IPS-18c (cell line): ENCODE measurements around the gene ACVR1.
"Not testable (repeated sequence)": the region's sequence is repeated elsewhere in the genome, so short reads cannot be mapped to it uniquely, and the experiment has no call there.

Experiments
- H3K4me3 ChIP-seq: 2 replicates; pipeline ENCODE4 v1.7.0; 2013; ENCODE audit warnings: low read depth, mild to moderate bottlenecking, low read length, moderate library complexity; ENCODE audit not compliant: insufficient read depth
- H3K9me3 ChIP-seq: one replicate; pipeline ENCODE4 v1.6.1; 2013; ENCODE audit warnings: mild to moderate bottlenecking, low read length, moderate library complexity; ENCODE audit not compliant: control insufficient read depth, insufficient read depth

ACVR1 gene

DNA sequence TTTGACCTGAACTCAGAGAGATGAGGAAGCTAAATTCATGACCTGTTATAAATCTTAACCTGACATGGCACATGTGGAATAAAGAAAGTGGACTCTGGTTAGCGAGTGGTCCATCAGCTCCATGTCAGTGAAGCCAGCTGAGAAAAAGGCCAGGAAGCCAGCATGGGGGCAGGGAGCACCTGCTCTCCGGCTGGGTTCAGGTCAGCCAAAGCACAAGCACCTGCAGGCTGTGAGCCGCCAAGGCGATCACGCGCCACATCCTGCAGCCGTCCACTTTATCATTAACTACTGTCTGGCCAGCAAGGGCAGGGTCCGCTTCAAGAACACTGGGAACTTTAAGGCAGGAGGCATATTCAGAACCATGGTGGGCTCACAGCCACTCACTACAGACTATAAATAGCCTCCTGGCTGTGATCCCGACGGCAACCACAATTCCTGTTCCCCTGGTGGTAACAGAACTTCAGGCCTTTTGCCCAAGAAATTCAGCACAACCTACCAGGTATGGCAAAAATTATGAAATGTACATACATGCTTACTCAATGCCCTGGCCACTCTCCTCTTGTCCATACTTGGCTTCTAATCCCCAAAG, 35.5 kb downstream of the ACVR1 start:
- Histone ChIP-seq H3K9me3 (no peaks in the 10 kb centered on the region), H3K4me3 (no peak overlapping the region)

DNA sequence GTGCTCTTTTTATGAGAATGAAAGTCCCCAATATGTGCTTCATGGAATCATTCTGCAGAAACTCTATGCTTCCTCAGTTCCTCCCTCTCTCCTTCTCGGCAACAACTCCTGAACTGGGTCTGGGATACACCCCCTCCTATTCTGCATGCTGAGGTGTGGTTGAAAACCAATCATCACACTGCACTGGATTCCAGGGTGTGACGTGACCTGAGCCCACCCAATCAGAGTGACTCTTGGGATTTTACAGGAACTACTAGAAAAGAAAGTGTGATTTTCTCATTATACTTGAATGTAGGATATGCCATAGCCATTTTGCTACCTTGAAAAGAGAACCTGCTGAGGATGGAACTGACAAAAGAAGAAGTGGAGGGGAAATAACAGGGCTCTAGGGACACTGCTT, 36.3 kb downstream of the ACVR1 start:
- Histone ChIP-seq H3K9me3 (no peaks in the 10 kb centered on the region), H3K4me3 (no peak overlapping the region)

DNA sequence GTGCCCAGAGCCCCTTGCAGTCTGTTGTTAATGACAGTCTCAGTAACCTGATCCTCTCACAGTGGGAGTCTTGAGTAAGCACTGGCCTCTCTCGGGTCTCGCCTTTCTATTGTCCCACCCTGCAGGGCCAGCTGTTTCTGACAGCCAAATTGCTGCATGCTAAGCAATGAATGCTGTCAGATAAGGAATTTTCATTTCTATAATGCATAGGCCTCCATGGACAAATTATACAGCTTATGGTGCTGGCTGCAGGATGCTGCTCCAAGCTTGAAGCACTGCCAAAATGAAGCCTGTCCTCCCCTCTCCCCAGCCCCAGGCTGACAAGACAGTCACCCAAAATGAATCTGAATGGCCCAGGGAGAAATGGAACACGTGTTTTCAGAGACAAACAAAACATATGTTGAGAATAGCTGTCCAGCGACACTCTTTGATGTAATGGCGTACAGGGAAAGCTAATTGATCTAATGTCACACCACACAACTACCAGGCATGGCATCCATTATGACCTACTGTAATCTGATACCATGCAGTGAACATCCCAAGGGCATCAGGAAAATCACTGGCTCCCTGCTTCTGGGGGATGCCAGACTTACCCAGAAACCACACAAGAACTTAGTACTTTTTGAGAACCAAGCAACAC, 36.8 kb downstream of the ACVR1 start:
- Histone ChIP-seq H3K9me3 (no peaks in the 10 kb centered on the region), H3K4me3 (no peak overlapping the region)

DNA sequence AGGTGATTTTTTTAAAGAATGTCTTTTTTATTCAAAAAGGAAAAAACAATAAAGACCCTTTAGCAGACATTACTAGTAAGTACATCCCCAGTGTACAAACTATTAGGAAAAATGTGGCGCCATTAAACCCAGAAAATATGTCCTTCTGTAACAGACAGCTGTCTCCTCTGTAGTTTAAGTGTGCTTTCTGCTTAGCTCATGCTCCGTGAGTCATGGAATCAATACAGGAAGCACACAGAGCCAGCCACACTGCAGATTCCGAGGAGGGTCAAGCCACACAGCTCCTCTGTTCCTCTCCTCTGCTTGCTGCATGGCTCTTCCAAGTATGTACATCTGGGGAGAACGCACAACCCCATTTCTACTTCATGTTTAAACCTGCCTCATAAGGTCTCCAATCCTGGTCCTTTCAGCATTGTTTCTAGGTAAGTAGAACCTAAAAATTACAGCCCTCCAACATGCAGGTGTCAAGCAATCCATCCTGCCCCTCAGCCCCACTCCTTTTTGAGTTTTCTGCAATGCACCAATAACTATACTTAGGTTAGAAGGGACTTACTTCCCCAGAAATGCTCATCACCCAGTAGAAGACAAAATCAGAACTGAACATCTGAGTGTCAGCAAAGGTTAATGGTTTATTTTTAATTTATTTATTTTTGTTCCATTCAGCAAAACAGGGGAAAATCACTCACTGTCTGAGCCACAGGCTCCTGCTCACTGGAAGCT, 37.5 kb downstream of the ACVR1 start:
- Histone ChIP-seq H3K4me3 (no peak overlapping the region), H3K9me3 (no peaks in the 10 kb centered on the region)

DNA sequence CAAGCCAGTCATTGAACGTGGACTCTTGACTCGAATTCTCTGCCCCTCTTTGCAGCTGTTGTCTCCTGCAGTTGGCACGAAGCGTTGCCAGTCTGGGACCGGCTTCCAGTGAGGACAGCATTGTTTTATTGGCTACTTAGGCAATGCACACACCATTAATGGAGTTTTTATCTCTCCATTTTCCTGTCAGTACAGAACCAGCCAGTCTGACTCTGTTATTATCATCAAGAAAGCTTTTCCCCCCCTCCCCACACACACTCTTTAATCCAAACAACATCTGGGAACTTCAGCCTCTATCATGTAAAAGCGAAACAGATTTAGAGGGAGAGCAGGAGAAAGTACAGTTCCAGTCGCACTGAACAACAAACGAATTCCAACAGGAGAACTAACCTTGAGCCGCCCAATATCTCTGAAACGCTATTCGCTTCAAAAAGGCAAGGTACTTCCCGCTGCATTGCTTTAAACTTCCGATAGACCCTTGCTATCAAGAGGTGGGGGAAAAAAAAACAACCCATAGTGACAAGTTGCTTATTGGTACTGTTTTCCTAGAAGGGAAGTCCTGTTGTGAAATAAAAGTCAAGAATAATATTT, 38.2 kb downstream of the ACVR1 start:
- 0 out of 2 replicates have a peak overlapping the region, but pooled peaks have one; percentile 2 for H3K4me3 ChIP-seq
- no peaks in the 10 kb centered on the region for H3K9me3 ChIP-seq

DNA sequence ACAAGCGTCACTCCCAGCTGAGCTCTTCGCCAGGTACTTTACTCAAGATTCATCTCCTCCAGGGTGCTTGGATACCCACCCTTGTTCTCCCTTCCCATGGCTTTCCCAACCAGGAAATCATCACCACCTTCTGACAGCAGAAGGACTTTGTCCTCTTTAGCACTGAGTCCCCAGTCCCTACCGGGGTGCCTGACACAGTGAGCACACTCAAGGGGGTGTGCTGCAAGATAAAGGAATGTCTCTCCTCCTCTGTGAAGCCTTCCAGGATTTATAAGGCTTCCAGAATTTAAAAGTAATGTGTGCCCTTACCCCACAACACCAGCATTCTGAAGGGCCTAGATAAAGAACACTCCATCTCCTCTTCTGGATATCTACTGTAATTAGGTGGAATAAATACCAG, 39.6 kb downstream of the ACVR1 start:
- H3K4me3 ChIP-seq: no peak overlapping the region

DNA sequence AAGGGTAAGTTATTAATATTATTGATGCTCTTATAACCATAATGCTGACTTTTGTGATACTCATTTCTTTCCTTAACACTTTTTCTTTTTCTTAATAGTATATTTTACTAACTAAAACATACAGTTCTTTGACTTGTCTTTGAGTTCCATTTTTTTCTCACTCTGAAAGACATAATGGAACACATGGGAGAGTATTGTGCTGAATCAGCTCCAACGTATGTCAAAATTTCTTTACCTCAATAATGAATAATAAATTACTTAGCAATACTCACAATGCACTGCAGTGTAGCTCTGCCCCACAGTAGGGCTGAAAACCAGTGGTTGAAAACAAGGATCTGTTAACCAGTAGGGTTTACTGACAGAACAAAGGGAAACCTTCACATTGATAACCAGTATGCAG, 40.7 kb downstream of the ACVR1 start:
- no peak overlapping the region for H3K4me3 ChIP-seq
- H3K9me3 ChIP-seq: no peaks in the 10 kb centered on the region

More for the DNA sequence above, 39.6 kb downstream of the ACVR1 start:
- no peaks in the 10 kb centered on the region for H3K9me3 ChIP-seq

DNA sequence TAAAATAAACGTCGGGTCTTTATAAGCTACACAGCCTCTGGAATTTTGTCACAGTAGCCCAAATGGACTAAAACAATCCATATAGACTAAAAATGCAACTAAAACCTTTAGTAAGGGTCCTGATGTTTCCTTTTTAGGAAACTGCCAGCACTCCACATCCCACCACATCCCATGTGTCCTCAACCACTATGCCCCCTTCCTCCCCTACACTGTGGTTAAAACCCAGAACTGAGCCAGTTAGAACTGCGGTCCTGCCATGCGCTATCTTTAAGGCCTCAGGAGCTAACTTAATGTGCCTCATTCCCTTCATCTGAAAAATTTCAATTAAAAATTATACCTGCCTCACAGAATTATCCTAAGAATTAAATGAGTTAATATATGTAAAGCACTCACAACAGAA, 41.1 kb downstream of the ACVR1 start:
- H3K4me3 ChIP-seq: no peak overlapping the region
- no peaks in the 10 kb centered on the region for H3K9me3 ChIP-seq

DNA sequence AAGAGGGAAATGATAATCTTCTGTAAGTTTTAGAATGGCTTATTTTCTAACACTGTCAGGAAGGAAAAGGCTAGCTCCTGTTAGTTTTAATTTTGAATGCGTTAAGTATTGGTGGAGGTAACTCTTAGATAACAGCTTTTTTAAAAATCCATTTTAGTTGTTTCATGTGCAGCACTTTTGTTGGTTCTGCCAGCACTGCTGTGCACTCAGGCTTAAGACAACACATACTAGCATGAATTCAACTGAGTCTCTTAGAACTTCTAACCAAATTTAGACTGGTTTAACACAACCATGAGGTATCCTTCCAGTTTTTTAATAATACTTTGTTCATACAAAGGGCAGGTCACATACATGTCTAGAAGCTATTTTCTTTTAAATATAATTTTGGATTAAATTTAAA, 42.4 kb downstream of the ACVR1 start:
- Histone ChIP-seq H3K9me3 (no peaks in the 10 kb centered on the region), H3K4me3 (no peak overlapping the region)

DNA sequence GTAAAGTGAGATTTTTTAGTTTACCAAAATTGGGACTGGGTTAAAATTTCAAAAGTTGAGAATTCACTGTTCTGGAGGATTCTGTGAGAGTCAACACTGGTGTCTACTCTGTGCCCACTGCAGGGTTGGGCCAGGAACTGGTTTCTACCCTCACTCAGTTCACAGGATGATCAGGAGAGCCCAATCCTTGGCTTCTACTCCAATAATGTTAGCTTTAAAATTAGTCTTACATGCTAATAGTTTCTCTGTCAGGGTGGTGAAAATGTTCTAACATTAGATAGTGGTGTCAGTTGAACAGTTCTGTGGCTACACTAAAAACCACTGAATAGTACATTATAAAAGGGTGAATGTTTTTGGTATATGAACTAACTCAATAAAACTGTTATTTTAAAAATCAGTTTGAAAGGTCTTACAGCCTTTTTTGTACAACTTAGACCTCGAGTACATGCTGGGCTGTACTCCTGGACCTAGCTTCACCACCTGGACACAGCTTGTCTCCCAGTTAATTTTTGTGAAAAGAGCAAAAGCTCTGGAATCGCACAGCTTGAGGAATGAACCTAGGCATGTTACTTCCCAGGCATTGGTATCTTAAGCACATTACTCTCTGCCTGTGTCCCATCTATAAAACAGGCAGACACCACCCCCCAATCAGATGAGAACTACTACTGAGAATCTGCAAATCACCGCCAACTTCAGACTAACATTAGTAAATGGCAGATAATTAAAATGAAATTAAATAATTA, 44.4 kb downstream of the ACVR1 start:
- Histone ChIP-seq H3K9me3 (no peaks in the 10 kb centered on the region), H3K4me3 (no peak overlapping the region)

DNA sequence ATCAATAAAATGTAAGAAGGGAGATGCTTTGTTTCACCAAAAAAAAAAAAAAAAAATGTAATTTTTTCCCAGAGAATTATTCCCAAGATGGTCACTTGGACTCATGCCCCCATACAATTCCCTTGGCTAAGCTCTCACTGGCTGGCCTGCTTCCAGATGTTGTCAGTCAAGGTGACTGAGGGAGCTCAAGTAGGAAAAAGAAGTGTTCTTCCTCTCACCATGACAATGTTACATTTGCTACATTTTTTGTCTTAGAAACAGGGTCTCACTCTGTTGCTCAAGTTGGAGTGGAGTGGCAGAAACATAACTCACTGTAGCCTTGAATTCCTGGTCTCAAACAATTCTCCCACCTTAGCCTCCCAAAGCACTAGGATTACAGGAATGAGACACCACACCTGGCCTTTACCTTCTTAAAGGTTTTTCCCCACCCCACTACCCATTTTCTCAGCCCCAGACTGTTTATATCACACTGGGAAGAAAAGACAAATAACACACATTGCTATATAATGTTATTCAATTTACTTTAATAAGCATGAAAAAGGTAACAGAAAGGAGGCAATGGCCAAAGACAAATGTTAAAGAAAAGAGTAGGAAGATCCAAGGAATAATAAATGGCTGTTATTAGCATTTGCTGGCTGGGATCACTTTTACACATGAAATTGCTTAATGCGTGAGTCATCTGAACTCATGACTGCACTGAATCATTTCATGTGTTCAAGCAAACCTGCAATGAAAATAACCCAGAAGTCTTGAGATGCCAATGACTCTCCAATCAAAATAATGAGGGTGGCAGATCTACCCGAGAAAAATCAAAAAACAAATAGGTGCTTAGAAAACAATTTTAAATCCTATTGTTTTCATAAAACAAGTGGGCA, 45.2 kb downstream of the ACVR1 start:
- no peak overlapping the region for H3K4me3 ChIP-seq

DNA sequence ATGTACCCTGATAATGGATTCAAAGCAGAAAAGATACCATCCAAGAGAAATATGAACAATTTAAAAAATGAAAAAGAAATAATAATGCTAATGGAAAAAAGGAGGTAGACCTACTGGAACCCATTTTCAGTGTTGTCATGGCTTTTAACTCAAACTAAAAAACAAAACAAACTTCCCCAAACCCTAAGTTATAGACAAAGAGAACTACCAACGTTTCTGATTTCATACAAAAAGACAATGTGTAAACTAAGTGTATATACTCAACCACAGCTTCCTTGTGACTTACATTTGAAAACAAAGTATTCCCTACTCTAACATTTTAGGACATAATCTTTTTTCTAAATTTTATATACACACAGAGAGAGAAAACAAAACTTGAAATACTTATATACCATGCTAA, 45.9 kb downstream of the ACVR1 start:
- Histone ChIP-seq H3K4me3 (no peak overlapping the region), H3K9me3 (no peaks in the 10 kb centered on the region)

More for the DNA sequence above, 45.2 kb downstream of the ACVR1 start:
- H3K9me3 ChIP-seq: no peaks in the 10 kb centered on the region

DNA sequence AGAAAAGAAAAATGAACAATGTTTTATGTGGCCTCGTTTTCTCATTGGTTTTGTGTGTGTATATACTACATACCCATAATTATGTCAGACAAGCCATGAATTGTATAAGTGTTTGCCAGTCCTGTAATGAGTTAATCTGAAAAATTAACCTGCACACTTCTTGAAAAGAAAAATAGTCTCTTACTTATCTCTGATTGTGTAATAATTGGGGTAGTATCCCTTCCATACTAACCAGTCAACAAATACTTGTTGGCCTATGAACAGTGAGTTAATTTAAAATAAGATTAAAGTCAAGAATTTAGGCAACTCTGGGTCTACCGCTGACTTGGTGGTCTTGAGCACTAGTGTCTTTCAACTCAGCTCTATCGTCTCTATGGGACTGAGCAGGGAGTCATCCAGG, 48.8 kb downstream of the ACVR1 start:
- no peak overlapping the region for H3K4me3 ChIP-seq
- H3K9me3 ChIP-seq: no peaks in the 10 kb centered on the region

DNA sequence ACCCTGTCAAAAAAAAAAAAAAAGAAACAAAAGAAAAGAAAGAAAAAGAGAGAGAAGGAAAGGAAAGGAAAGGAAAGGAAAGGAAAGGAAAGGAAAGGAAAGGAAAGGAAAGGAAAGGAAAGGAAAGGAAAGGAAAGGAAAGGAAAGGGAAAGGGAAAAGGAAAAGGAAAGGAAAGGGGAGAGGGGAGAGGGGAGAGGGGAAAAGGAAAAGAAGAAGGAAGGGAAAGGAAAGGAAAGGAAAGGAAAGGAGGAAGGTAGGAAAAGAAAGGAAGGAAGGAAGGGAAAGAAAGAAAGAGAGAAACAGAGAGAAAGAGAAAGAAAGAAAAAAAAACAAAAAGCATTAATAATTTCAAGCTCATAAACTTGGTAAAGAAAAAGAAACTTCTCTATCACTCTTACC, 49.5 kb downstream of the ACVR1 start:
- not testable (repeated sequence) for H3K4me3 ChIP-seq, H3K9me3 ChIP-seq

DNA sequence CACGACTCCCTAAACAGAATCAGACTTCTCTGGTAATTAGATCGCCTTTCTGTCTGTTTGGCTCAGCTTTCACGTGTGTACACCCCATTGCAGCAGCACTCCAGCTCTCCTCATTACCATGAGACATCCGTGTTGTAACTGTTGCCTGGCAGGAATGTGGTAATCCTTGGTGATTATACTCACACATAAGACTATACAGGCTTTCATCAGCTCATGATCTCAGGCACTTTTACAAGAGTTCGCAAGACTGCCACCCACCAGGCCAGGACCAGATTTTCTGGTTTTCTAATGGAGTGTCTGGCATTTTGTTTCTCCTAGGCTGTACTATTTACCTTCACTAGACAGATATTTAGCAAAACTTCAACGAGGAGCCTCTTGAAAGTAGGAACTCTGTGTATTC, 50.2 kb downstream of the ACVR1 start:
- H3K9me3 ChIP-seq: no peaks in the 10 kb centered on the region
- H3K4me3 ChIP-seq: no peak overlapping the region

DNA sequence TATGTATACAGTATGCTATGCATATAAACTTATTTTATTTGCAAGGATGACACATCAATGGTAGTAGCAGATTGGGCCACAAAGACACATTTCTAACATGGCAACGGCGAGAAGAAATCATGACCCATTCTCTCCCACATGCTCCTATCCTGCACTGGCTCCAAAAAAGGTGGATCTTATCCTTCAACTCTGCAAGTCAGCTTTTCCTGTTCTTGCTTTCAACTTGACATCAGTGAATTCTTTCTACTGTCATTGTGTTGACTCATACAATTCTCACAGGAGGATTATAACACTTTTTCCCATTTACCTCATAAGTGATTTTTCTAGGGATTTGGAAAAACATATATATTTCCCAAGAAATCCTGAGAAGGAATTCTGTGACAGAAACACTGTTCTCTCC, 53.1 kb downstream of the ACVR1 start:
- H3K9me3 ChIP-seq: no peaks in the 10 kb centered on the region
- no peak overlapping the region for H3K4me3 ChIP-seq

DNA sequence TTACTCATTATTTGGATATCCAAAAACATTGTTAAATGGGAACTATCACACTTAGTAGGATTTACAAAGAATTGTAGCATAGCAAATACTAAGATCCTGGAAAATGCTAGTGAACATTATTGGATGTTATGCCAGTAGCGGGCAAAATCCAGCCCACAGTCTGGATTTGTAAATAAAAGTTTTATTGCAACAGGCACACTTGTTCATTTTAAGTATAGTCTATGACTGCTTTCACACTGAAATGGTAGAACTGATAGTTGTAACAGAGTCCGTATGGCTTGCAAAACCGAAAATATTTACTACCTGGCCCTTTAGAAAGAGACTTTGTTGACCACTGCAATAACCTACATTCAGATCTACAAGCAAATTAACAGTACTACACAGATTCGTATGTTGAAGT, 53.6 kb downstream of the ACVR1 start:
- no peaks in the 10 kb centered on the region for H3K9me3 ChIP-seq
- no peak overlapping the region for H3K4me3 ChIP-seq
